WTC11 (cell line): Measurements from ENCODE around the gene SMAP1.

Source experiments
- ATF2 ChIP-seq: sonication (generic); formaldehyde crosslinking; IDR thresholded peaks from 2 replicates; pipeline ENCODE4 v1.8.1; 2022; ENCODE audit warnings: low read depth, missing genetic modification reagents, borderline replicate concordance
- ATF3 ChIP-seq: sonication (generic); formaldehyde crosslinking; conservative IDR thresholded peaks from 2 replicates; pipeline ENCODE4 v1.8.1; 2022; ENCODE audit warnings: mild to moderate bottlenecking, missing genetic modification reagents
- CTCF ChIP-seq: fragments of 200-600 bp; IDR thresholded peaks from 2 replicates; pipeline ENCODE4 v1.8.0; 2022; ENCODE audit warnings: antibody characterized with exemption
- E2F4 ChIP-seq: sonication (generic); formaldehyde crosslinking; IDR thresholded peaks from 2 replicates; pipeline ENCODE4 v1.8.1; 2022; ENCODE audit warnings: low read depth, mild to moderate bottlenecking, moderate library complexity, missing genetic modification reagents, borderline replicate concordance
- IRF1 ChIP-seq: sonication (generic); formaldehyde crosslinking; IDR thresholded peaks from 2 replicates; pipeline ENCODE4 v1.8.0; 2023; ENCODE audit warnings: missing genetic modification reagents
- NR1H2 ChIP-seq: sonication (generic); formaldehyde crosslinking; IDR thresholded peaks from 2 replicates; pipeline ENCODE4 v1.9.0; 2021; ENCODE audit warnings: mild to moderate bottlenecking, moderate library complexity, missing genetic modification reagents
- SMAD3 ChIP-seq: sonication (generic); formaldehyde crosslinking; IDR thresholded peaks from 2 replicates; pipeline ENCODE4 v1.8.0; 2022; ENCODE audit warnings: missing genetic modification reagents, mild to moderate bottlenecking, borderline replicate concordance

GRCh38 chr6:70821751-70822150, 154.1 kb downstream of the SMAP1 start:
- TF ChIP-seq IRF1 (CRISPR knock-in tag), result no peak
- TF ChIP-seq NR1H2, result no peak
- TF ChIP-seq SMAD3, result no peak
- no peak for TF ChIP-seq E2F4 (CRISPR knock-in tag)
- no peak for TF ChIP-seq ATF3 (CRISPR knock-in tag)
- no peak for TF ChIP-seq CTCF
- TF ChIP-seq ATF2, result no peak
